CD4-positive, alpha-beta T cell (primary cell): ENCODE measurements around the gene ARHGEF28. TPM values are rescaled to one million over a fixed set of nuclear protein-coding genes. Genes with fewer than 3 reads are reported as not detected.
A peak's percentile ranks its signal among the peaks of the same experiment; 100 is the strongest.

Source experiments
- ATAC-seq: fragments of 200-7000 bp; cut with Tn5 transposase; one replicate; pipeline ENCODE4 v1.10.0; 2022; ENCODE audit warnings: mild to moderate bottlenecking; ENCODE audit not compliant: poor library complexity
- CTCF ChIA-PET: fragments of 350-600 bp; sonication (Branson Sonifier 250); formaldehyde crosslinking; loops from one replicate; lab custom pipeline; 2021; ENCODE audit warnings: antibody characterized with exemption, inconsistent platforms; lab: Charles Lee
- POLR2A ChIA-PET: fragments of 350-600 bp; sonication (Branson Sonifier 250); formaldehyde crosslinking; loops from one replicate; lab custom pipeline; 2021; ENCODE audit warnings: antibody characterized with exemption, inconsistent platforms; lab: Charles Lee
- DNase-seq, 14 experiments: peaks; one replicate each; pipeline ENCODE4 v3.0.0-alpha.2; 2013 to 2020; ENCODE audit warnings: mixed read lengths in 2 of 14
- H3K27ac ChIP-seq, 2 donors: one replicate each; pipeline versions ENCODE4 v1.5.1 to v1.7.0; 2013; ENCODE audit warnings: low read length in 2 of 2, low read depth in 1 of 2, mild to moderate bottlenecking in 1 of 2
- H3K27me3 ChIP-seq, 2 experiments: 1 replicate in 1 of 2; 2 replicates in 1 of 2; pipeline versions ENCODE4 v1.6.1 to v1.7.0; 2013; ENCODE audit warnings: low read length in 2 of 2, control low read depth in 1 of 2, mild to moderate bottlenecking in 1 of 2, moderate library complexity in 1 of 2; ENCODE audit not compliant: insufficient read depth in 2 of 2, control insufficient read depth in 1 of 2
- H3K36me3 ChIP-seq: one replicate; pipeline ENCODE4 v1.6.1; 2013; ENCODE audit warnings: low read length, control low read depth; ENCODE audit not compliant: insufficient read depth
- H3K4me1 ChIP-seq: one replicate; pipeline ENCODE4 v1.6.1; 2013; ENCODE audit warnings: low read length, control low read depth; ENCODE audit not compliant: insufficient read depth
- H3K4me3 ChIP-seq: one replicate; pipeline ENCODE4 v1.5.1; 2013; ENCODE audit warnings: mild to moderate bottlenecking, low read length, moderate library complexity
- H3K9me3 ChIP-seq, 2 experiments: 1 replicate in 1 of 2; 2 replicates in 1 of 2; pipeline versions ENCODE4 v1.6.1 to v1.7.0; 2013; ENCODE audit warnings: low read length in 2 of 2, mild to moderate bottlenecking in 2 of 2, control low read depth in 1 of 2, moderate library complexity in 1 of 2; ENCODE audit not compliant: control insufficient read depth in 1 of 2, insufficient read depth in 1 of 2
- H3K27ac Mint-ChIP-seq: one replicate; pipeline ENCODE4 v1.8.0; 2020; ENCODE audit warnings: mixed read lengths
- H3K27me3 Mint-ChIP-seq: one replicate; pipeline ENCODE4 v1.8.0; 2021; ENCODE audit warnings: mixed read lengths
- H3K36me3 Mint-ChIP-seq: one replicate; pipeline ENCODE4 v1.8.0; 2021; ENCODE audit warnings: low read depth, mixed read lengths
- H3K4me1 Mint-ChIP-seq: one replicate; pipeline ENCODE4 v1.8.0; 2021; ENCODE audit warnings: low read depth, mixed read lengths
- H3K4me3 Mint-ChIP-seq: one replicate; pipeline ENCODE4 v1.8.0; 2020; ENCODE audit warnings: mild to moderate bottlenecking, mixed read lengths
- H3K9me3 Mint-ChIP-seq: one replicate; pipeline ENCODE4 v1.8.0; 2020; ENCODE audit warnings: mixed read lengths
- intact Hi-C, 2 experiments: fragments of 100-400 bp; cut with DNase I in 1 of 2; cut with micrococcal nuclease in 1 of 2; formaldehyde crosslinking; loops; one replicate each; pipeline versions ENCODE4 v1.15.1 to v1.9.0; 2023 to 2025; cut with DNase I, micrococcal nuclease
- total RNA-seq, 174 experiments: library from RNA in 2 of 174; stranded (reverse) in 2 of 174; gene quantifications; one replicate each; pipeline ENCODE4 v1.2.3 and lab custom pipeline; 2021 to 2026
- TF ChIP-seq, protein P1 (sequence below): fragments of 200-600 bp; IDR thresholded peaks from one replicate; pipeline ENCODE4 v1.8.0; 2022; ENCODE audit warnings: antibody characterized with exemption, mild to moderate bottlenecking

ARHGEF28 gene
- total RNA-seq, 2 experiments from 2014 or later: not detected

DNA sequence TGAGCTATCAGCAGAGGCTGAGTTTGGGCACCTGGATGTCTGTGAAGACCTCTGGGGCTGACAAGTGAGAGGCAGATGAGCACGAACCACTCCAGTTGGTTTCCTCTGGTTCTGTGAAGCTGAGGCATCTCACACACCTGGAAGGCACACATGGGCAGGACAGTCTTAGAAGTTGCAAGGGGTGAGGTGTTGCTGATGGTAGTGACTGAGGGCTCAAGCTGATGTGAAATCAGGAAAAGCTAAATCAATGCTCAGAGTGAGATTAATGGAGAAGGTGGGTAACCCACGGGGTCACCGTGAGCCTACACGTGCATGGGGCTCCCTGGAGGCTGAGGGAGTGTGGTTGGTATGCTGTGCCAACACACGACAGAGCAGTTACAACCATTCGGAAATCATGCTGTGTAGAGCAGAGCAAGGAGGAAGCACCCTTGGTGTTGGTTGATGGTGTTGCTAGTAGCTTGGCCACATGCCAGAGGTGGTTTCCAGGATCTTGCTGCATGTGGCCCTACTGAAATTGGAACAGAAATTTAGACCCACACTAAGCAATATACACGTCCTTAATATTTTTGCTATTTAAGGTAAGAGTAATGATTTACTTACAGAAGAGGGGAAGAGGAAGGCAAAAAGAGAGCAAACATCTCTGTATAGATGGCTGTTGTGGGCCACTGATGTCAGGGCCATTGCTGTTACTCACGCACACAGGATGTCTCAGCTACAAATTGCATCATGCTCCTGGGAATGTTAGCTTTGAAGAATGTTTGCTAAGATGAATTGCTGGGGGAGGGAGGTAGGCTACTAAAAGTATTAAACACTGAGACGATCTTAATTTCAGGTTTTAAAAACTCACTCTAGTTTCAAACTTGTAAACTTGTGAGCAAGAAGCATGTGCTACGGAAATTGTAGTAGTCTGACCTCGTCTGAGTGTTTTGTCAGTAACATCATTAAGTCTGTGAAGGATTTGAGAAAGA, 170.5 kb downstream of the ARHGEF28 start:
- peaks cover 62% of the 10 kb centered on the region for H3K27me3 Mint-ChIP-seq
- ATAC-seq (no peak), DNase-seq (peak in 3 of 14 experiments; percentile 13 to 35 (median 32))
- H3K4me3 ChIP-seq: no peak overlapping the region
- H3K36me3 ChIP-seq: no peaks in the 10 kb centered on the region
- no peaks in the 10 kb centered on the region for H3K36me3 Mint-ChIP-seq
- no peaks in the 10 kb centered on the region for H3K9me3 ChIP-seq
- H3K4me1 Mint-ChIP-seq: no peaks in the 10 kb centered on the region
- CTCF ChIA-PET: no interaction called here
- TF ChIP-seq, protein P1, sequence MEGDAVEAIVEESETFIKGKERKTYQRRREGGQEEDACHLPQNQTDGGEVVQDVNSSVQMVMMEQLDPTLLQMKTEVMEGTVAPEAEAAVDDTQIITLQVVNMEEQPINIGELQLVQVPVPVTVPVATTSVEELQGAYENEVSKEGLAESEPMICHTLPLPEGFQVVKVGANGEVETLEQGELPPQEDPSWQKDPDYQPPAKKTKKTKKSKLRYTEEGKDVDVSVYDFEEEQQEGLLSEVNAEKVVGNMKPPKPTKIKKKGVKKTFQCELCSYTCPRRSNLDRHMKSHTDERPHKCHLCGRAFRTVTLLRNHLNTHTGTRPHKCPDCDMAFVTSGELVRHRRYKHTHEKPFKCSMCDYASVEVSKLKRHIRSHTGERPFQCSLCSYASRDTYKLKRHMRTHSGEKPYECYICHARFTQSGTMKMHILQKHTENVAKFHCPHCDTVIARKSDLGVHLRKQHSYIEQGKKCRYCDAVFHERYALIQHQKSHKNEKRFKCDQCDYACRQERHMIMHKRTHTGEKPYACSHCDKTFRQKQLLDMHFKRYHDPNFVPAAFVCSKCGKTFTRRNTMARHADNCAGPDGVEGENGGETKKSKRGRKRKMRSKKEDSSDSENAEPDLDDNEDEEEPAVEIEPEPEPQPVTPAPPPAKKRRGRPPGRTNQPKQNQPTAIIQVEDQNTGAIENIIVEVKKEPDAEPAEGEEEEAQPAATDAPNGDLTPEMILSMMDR: no peak
- POLR2A ChIA-PET: no interaction called here
- H3K4me3 Mint-ChIP-seq: no peak overlapping the region
- H3K4me1 ChIP-seq: no peaks in the 10 kb centered on the region
- intact Hi-C loops: no loop called here
- H3K27ac ChIP-seq: no peak overlapping the region
- H3K27ac Mint-ChIP-seq: no peak overlapping the region
- H3K9me3 Mint-ChIP-seq: no peaks in the 10 kb centered on the region
- H3K27me3 ChIP-seq: peaks cover 0 to 4% of the 10 kb centered on the region in 2 experiments

DNA sequence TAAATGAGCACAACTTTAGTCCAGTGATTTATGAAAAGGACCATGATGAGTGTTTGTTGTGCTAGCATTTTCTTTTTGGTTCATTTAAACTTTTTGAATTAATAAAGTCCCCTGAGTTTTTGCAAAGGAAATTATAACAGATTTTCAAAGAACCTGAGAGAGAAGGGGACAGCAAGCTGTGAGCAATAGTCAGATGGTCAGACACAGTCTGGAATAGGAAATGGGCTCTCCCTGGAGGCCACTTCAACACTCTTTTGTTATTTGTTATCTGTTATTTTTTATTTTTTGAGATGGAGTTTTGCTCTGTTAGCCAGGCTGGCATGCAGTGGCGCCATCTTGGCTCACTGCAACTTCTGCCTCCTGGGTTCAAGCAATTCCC, 171.1 kb downstream of the ARHGEF28 start:
- H3K4me3 Mint-ChIP-seq: no peak overlapping the region
- ChIA-PET POLR2A (no interaction called here), CTCF (no interaction called here)
- Histone ChIP-seq H3K4me1 (no peaks in the 10 kb centered on the region), H3K27me3 (peaks cover 0 to 4% of the 10 kb centered on the region in 2 experiments), H3K36me3 (no peaks in the 10 kb centered on the region), H3K4me3 (no peak overlapping the region), H3K27ac (no peak overlapping the region), H3K9me3 (no peaks in the 10 kb centered on the region)
- H3K4me1 Mint-ChIP-seq: no peaks in the 10 kb centered on the region
- ATAC-seq (no peak), DNase-seq (no peak)
- H3K36me3 Mint-ChIP-seq: no peaks in the 10 kb centered on the region
- peaks cover 64% of the 10 kb centered on the region for H3K27me3 Mint-ChIP-seq
- H3K27ac Mint-ChIP-seq: no peak overlapping the region
- intact Hi-C loops: no loop called here
- TF ChIP-seq, protein P1: no peak
- H3K9me3 Mint-ChIP-seq: no peaks in the 10 kb centered on the region

DNA sequence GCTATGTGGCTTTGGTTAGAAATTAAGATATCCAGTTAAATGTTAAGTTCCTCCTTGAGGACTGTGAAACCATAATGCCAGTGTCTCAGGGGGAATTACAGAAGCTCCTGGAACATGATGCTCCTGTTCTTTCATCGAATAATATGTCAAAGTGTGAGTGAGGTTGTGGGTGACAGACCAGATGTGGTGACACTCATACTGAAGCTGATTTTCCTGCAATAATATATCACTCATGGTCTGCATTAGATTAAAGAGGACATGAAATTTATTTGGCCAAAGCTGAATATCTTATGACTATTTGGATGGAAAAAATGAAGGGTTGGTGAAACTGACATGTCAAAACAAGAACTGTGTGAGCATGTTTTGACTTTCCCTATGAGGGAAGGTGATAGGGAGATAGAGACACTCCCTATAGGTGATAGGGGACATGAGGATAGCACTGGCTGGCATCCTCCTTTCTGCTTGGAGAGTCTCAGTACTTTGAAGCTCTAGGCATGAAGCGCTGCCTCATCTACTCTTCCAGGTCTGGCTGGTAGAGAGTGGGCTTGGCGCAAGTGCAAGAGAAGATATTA, 173.5 kb downstream of the ARHGEF28 start:
- CTCF ChIA-PET: no interaction called here
- no peaks in the 10 kb centered on the region for H3K9me3 ChIP-seq
- no peak overlapping the region for H3K27ac Mint-ChIP-seq

More for the DNA sequence above, 173.5 kb downstream of the ARHGEF28 start:
- Mint-ChIP-seq H3K4me1 (no peaks in the 10 kb centered on the region), H3K9me3 (no peaks in the 10 kb centered on the region), H3K36me3 (no peaks in the 10 kb centered on the region), H3K27me3 (peaks cover 47% of the 10 kb centered on the region), H3K4me3 (no peak overlapping the region)
- Histone ChIP-seq H3K27ac (no peak overlapping the region), H3K36me3 (no peaks in the 10 kb centered on the region), H3K27me3 (peaks cover 0 to 4% of the 10 kb centered on the region in 2 experiments), H3K4me1 (no peaks in the 10 kb centered on the region), H3K4me3 (no peak overlapping the region)
- POLR2A ChIA-PET: no interaction called here
- ATAC-seq (no peak), DNase-seq (no peak)
- TF ChIP-seq, protein P1: no peak
- intact Hi-C loops: no loop called here
